Glutamatergic neuron (in vitro differentiated cells): ENCODE results near the gene RBM17. TPM values are rescaled to one million over a fixed set of nuclear protein-coding genes. Genes with fewer than 3 reads are reported as not detected.

Experiments used
- DNase-seq: peaks from one replicate; pipeline ENCODE4 v3.0.0; 2022
- H3K27ac Mint-ChIP-seq: one replicate; pipeline ENCODE4 v1.8.0; 2020; ENCODE audit warnings: mild to moderate bottlenecking, mixed read lengths, inconsistent platforms; ENCODE audit not compliant: unreplicated experiment
- H3K27me3 Mint-ChIP-seq: one replicate; pipeline ENCODE4 v1.8.0; 2020; ENCODE audit warnings: mild to moderate bottlenecking, moderate library complexity, mixed read lengths, inconsistent platforms; ENCODE audit not compliant: unreplicated experiment
- H3K36me3 Mint-ChIP-seq: one replicate; pipeline ENCODE4 v1.8.0; 2020; ENCODE audit warnings: mild to moderate bottlenecking, mixed read lengths, inconsistent platforms; ENCODE audit not compliant: unreplicated experiment
- H3K4me1 Mint-ChIP-seq: one replicate; pipeline ENCODE4 v1.8.0; 2020; ENCODE audit warnings: mild to moderate bottlenecking, low read depth, mixed read lengths, inconsistent platforms; ENCODE audit not compliant: unreplicated experiment
- H3K4me3 Mint-ChIP-seq: one replicate; pipeline ENCODE4 v1.8.0; 2020; ENCODE audit warnings: mild to moderate bottlenecking, mixed read lengths, inconsistent platforms; ENCODE audit not compliant: unreplicated experiment
- H3K9me3 Mint-ChIP-seq: one replicate; pipeline ENCODE4 v1.8.0; 2020; ENCODE audit warnings: mild to moderate bottlenecking, moderate library complexity, mixed read lengths, inconsistent platforms; ENCODE audit not compliant: unreplicated experiment
- total RNA-seq: library from RNA; stranded (reverse); fragmentation: NEBNext Ultra II Directional; extraction: Animal tissue kit (Norgen Biotek cat#: 25700); gene quantifications from one replicate; pipeline ENCODE4 v1.2.1, GENCODE V29; 2021; ENCODE audit not compliant: unreplicated experiment
- TF ChIP-seq, protein P1 (sequence below): fragments of 200-600 bp; sonication (generic); IDR thresholded peaks from one replicate; pipeline ENCODE4 v1.5.0; 2021; ENCODE audit not compliant: partially characterized antibody, unreplicated experiment

The RBM17 gene
- total RNA-seq, 1 donor from 2014 or later = 171 TPM

DNA sequence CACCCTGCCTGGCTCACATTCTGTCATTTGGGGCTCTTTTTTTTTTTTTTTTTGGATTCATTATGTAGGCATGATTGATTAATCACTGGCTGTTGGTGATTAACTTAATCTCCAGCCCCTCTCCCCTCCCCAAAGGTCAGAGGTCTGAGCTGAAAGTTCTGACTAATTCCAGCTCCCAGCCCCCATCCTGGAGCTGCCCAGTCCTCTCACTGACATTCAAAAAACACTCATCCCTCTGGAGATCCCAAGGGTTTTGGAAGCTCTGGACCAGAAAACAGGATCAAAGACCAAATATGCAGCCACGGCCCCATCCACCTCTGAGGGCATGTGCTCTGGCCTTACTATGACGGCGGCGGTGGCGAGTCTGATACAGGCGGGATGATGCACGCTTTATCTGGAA is 53.8 kb downstream of the RBM17 start:
- Mint-ChIP-seq H3K4me1 (peaks cover 23% of the 10 kb centered on the region), H3K4me3 (no peak overlapping the region), H3K27me3 (peaks cover 18% of the 10 kb centered on the region), H3K9me3 (peaks cover 6% of the 10 kb centered on the region), H3K27ac (no peak overlapping the region), H3K36me3 (no peaks in the 10 kb centered on the region)
- no peak for DNase-seq
- TF ChIP-seq, protein P1, sequence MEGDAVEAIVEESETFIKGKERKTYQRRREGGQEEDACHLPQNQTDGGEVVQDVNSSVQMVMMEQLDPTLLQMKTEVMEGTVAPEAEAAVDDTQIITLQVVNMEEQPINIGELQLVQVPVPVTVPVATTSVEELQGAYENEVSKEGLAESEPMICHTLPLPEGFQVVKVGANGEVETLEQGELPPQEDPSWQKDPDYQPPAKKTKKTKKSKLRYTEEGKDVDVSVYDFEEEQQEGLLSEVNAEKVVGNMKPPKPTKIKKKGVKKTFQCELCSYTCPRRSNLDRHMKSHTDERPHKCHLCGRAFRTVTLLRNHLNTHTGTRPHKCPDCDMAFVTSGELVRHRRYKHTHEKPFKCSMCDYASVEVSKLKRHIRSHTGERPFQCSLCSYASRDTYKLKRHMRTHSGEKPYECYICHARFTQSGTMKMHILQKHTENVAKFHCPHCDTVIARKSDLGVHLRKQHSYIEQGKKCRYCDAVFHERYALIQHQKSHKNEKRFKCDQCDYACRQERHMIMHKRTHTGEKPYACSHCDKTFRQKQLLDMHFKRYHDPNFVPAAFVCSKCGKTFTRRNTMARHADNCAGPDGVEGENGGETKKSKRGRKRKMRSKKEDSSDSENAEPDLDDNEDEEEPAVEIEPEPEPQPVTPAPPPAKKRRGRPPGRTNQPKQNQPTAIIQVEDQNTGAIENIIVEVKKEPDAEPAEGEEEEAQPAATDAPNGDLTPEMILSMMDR = no peak

DNA sequence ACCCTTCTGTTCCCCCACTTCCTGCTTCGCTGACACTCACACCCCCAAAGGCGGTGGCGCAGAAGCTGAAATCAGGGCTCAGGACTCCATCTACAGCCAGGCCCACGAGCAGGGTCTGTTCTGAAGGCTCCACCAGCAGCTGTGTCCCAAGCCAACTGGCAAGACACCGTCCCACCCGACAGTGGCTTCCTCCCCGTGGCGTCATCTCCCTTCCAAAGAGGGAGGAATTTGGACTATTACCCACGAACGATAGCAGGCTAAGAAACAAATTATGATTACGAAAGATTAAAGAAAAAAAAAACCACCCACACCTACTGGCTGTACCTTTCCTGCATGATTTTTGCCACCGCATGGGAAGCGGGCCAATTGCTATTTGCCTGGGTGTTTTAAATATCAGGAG is 54.3 kb downstream of the RBM17 start:
- DNase-seq = no peak
- peaks cover 6% of the 10 kb centered on the region for H3K9me3 Mint-ChIP-seq
- peaks cover 24% of the 10 kb centered on the region for H3K4me1 Mint-ChIP-seq
- H3K27me3 Mint-ChIP-seq = peaks cover 18% of the 10 kb centered on the region
- TF ChIP-seq, protein P1 = no peak
- H3K36me3 Mint-ChIP-seq = no peaks in the 10 kb centered on the region
- peak overlapping the region; percentile 82 for H3K4me3 Mint-ChIP-seq
- H3K27ac Mint-ChIP-seq = peak overlapping the region; percentile 72

DNA sequence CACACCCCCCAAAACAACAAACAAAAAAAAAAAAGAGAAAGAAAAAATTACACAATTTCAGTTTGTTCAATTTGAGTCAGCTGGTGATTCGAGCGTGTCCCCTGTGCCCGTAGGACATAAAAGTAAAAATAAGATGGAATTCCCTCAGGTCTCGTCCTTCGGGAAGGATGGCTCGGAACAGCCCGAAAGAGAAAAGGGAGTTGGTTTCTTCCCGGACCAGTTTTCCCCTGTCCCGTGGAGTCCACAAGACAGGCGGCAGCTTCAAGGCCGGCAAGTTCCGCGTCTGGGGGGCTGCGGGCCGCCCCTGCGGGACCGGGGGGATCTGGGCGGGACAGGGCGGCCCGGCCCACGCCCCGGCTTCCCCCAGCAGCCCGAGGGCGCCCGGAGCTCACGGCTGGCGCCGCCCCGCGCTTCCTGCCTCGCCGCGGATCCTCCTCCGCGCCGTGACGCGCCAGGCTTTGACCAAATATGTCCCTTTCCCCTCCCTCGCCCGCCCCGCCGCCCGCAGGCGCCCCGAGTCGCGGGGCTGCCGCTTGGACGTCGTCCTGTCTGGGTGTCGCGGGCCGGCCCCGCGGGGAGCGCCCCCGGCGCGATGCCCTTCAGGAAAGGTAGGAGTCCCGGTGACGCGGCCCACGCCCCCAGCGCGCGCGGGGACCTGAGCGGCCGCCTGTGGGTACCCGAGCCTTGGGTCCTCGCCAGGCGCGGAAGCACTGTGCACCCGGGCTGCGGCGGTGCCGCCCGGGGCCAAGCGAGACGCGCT is 55.8 kb downstream of the RBM17 start:
- TF ChIP-seq, protein P1 = no peak
- Mint-ChIP-seq H3K4me3 (peak overlapping the region; percentile 82), H3K4me1 (peaks cover 31% of the 10 kb centered on the region), H3K36me3 (peaks cover 6% of the 10 kb centered on the region), H3K9me3 (peaks cover 11% of the 10 kb centered on the region), H3K27ac (peak overlapping the region; percentile 70), H3K27me3 (peaks cover 18% of the 10 kb centered on the region)
- peak; percentile 84 for DNase-seq

DNA sequence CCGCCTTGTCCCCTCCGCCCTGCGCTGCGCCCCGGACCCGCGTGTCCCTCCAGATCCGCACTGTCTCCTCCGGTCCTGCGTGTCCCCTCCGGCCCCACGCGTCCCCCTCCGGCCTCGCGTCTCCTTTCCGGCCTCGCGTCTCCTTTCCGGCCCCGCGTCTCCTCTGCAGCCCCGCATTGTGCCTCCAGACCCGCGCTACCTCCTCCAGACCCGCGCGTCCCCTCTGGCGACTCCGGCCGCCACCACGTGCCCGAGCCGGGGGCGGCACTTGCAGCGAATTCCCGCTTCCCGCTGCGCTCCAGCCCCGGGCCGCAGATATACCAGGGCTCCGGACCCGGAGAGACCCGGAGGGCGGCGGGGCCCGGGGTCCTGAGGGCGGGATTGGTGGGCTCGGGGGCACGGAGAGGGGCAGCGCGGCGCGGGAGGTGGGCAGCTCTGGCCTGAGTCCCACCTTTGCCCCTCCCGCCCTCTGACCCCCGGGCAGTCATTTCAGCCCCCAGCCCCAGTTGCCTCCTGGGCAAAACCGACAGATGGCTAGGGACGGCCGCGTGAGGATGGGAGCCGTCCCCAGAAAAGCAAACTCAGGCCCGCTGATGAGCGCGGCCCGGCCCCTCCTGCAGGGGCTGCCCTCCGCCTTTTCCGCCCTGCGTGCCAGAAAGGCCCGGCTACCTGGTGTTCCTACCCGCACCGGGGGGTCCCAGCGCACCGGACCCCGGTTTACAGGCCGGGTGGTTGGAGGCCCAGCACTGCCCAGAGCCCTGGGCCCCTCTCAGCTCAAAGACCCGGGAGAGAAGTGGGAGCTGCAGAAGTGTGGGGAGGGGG is 56.5 kb downstream of the RBM17 start:
- DNase-seq = peak; percentile 74
- peaks cover 35% of the 10 kb centered on the region for H3K4me1 Mint-ChIP-seq
- TF ChIP-seq, protein P1 = peak; percentile 11
- H3K9me3 Mint-ChIP-seq = peaks cover 11% of the 10 kb centered on the region
- H3K27ac Mint-ChIP-seq = peak overlapping the region; percentile 84
- H3K4me3 Mint-ChIP-seq = peak overlapping the region; percentile 88
- peaks cover 22% of the 10 kb centered on the region for H3K27me3 Mint-ChIP-seq
- peaks cover 12% of the 10 kb centered on the region for H3K36me3 Mint-ChIP-seq
